K562 (cell line): ENCODE measurements around the gene TBR1. TPM values are rescaled to one million over a fixed set of nuclear protein-coding genes. Genes with fewer than 3 reads are reported as not detected.

Experiments used
- ATAC-seq: fragments of 200-7000 bp; cut with Tn5 transposase; 3 replicates; pipeline ENCODE4 v1.9.1; 2020; ENCODE audit warnings: moderate library complexity
- BruUV-seq: library from RNA; stranded (reverse); fragments of 400-500 nt; replicated peaks from 2 replicates; lab custom pipeline; 2021; lab: Mats Ljungman, UMichigan
- CTCF ChIA-PET: fragments of 300-600 bp; formaldehyde crosslinking; extraction: SDS; loops from one replicate; lab custom pipeline; 2021; ENCODE audit warnings: low intra/inter-chr PET ratio; lab: Yijun Ruan, JAX
- POLR2A ChIA-PET: fragments of 300-600, 350-650 bp; sonication (Branson Sonifier 250); formaldehyde crosslinking; extraction: SDS; loops from one replicate; lab custom pipeline; 2021; ENCODE audit warnings: antibody characterized with exemption, inconsistent platforms; lab: Yijun Ruan, JAX
- DNase-seq, 4 experiments: peaks; one replicate each; pipeline versions ENCODE4 v3.0.0 to v3.0.0-alpha.2; 2011 to 2018; ENCODE audit warnings: low spot score in 3 of 4, mixed read lengths in 3 of 4; ENCODE audit errors: extremely low read depth in 1 of 4
- FAIRE-seq: peaks from 2 replicates; lab custom pipeline; 2011; peaks lifted over from hg19 to GRCh38; lab: Jason Lieb, UNC
- H2AFZ ChIP-seq: 2 replicates; pipeline ENCODE4 v1.6.0; 2011; ENCODE audit warnings: low read depth, low read length, control low read depth, inconsistent platforms
- H3K27ac ChIP-seq: fragments of 200-600 bp; 3 replicates; pipeline ENCODE4 v1.8.0; 2011; ENCODE audit warnings: low read depth, mild to moderate bottlenecking, control low read depth, inconsistent platforms, low read length, moderate library complexity, mixed read lengths; ENCODE audit errors: extremely low read depth
- H3K27me3 ChIP-seq, 2 experiments: fragments of 300-600 bp in 1 of 2; 2 replicates in 1 of 2; 3 replicates in 1 of 2; pipeline versions ENCODE4 v1.6.0 to v1.8.0; 2011; ENCODE audit warnings: inconsistent platforms in 2 of 2, low read length in 2 of 2, mild to moderate bottlenecking in 1 of 2, mixed read lengths in 1 of 2, moderate library complexity in 1 of 2; ENCODE audit not compliant: control insufficient read depth in 2 of 2, insufficient read depth in 2 of 2
- H3K36me3 ChIP-seq: fragments of 300-600 bp; 3 replicates; pipeline ENCODE4 v1.8.0; 2011; ENCODE audit warnings: mild to moderate bottlenecking, low read length, inconsistent platforms; ENCODE audit not compliant: control insufficient read depth, insufficient read depth
- H3K4me1 ChIP-seq, 2 experiments: fragments of 200-600 bp in 1 of 2; replicated peaks in 1 of 2; 2 replicates in 1 of 2; 3 replicates in 1 of 2; pipeline versions ENCODE4 v1.5.1 to v1.8.0; 2011; ENCODE audit warnings: inconsistent platforms in 2 of 2, low read length in 2 of 2, mild to moderate bottlenecking in 1 of 2, mixed read lengths in 1 of 2, moderate library complexity in 1 of 2; ENCODE audit not compliant: control insufficient read depth in 2 of 2, insufficient read depth in 2 of 2
- H3K4me2 ChIP-seq: 2 replicates; pipeline ENCODE4 v1.6.1; 2011; ENCODE audit warnings: low read length, control low read depth, inconsistent platforms, mixed read lengths; ENCODE audit not compliant: insufficient read depth
- H3K4me3 ChIP-seq: fragments of 200-600 bp; sonication (generic), shearing (Covaris generic); 2 replicates; pipeline ENCODE4 v1.5.1; 2016; ENCODE audit warnings: control low read depth, inconsistent platforms
- H3K79me2 ChIP-seq: fragments of 200-600 bp; 3 replicates; pipeline ENCODE4 v1.8.0; 2011; ENCODE audit warnings: low read length, inconsistent platforms; ENCODE audit not compliant: control insufficient read depth, insufficient read depth
- H3K9ac ChIP-seq, 2 experiments: 2 replicates each; pipeline versions ENCODE4 v1.6.0 to v1.6.1; 2011; ENCODE audit warnings: low read depth in 2 of 2, low read length in 2 of 2, control low read depth in 1 of 2, inconsistent platforms in 1 of 2, mild to moderate bottlenecking in 1 of 2, mixed read lengths in 1 of 2; ENCODE audit not compliant: insufficient read depth in 1 of 2
- H3K9me1 ChIP-seq: one replicate; pipeline ENCODE4 v1.6.0; 2011; ENCODE audit warnings: inconsistent platforms, mild to moderate bottlenecking, low read length, moderate library complexity; ENCODE audit not compliant: control insufficient read depth, insufficient read depth
- H3K9me3 ChIP-seq: replicated peaks from 2 replicates; pipeline ENCODE4 v1.5.1; 2011; ENCODE audit warnings: low read depth, low read length, inconsistent platforms; ENCODE audit not compliant: control insufficient read depth, insufficient read depth
- H4K20me1 ChIP-seq: replicated peaks from 2 replicates; pipeline ENCODE4 v1.6.1; 2011; ENCODE audit warnings: low read length, inconsistent platforms, mixed read lengths; ENCODE audit not compliant: control insufficient read depth, insufficient read depth
- BCL6 ChIP-seq: fragments of 250-450 bp; sonication (Bioruptor Pico); IDR thresholded peaks from 2 replicates; pipeline ENCODE4 v1.4.0; 2020
- CUX1 ChIP-seq: fragments of 200-800 bp; sonication (Bioruptor generic); IDR thresholded peaks from 2 replicates; pipeline ENCODE4 v1.6.1; 2016; ENCODE audit warnings: missing genetic modification characterization, missing compliant biosample characterization
- WGBS: fragments of 100-300 bp; shearing (Covaris generic); methylation state at CpG from one replicate; pipeline ENCODE4 v1.1.6; 2016; ENCODE audit warnings: low coverage, mixed read lengths; ENCODE audit not compliant: insufficient coverage; ENCODE audit errors: missing lambda C conversion rate; 5-methylcytosine and 5-hydroxymethylcytosine counted together
- in situ Hi-C: fragments of 300-500 bp; cut with MboI; formaldehyde crosslinking; loops from 4 replicates; pipeline ENCODE4 v1.15.0; 2018; ENCODE audit warnings: inconsistent platforms, mixed read lengths
- intact Hi-C: fragments of 100-400 bp; cut with micrococcal nuclease; formaldehyde crosslinking; loops from 2 replicates; pipeline ENCODE4 v1.14.2; 2022
- polyA plus RNA-seq, 8 experiments: library from polyadenylated mRNA; depleted of rRNA in 4 of 8; stranded (reverse) in 5 of 8; unstranded in 3 of 8; fragments of >200 nt; fragmentation: Nextera tagmentation in 2 of 8; fragmentation: Illumina TruSeq in 1 of 8; extraction: Ambion mirVana in 2 of 8; extraction: Trizol in 1 of 8; gene quantifications; 2 replicates each; pipeline versions ENCODE4 v1.2.1 to v1.2.3, GENCODE V29; 2011 to 2014; ENCODE audit warnings: inconsistent platforms in 1 of 8, missing spikeins in 1 of 8
- total RNA-seq, 7 experiments: library from RNA; depleted of rRNA in 6 of 7; stranded (reverse); fragments of >200 nt in 6 of 7; fragmentation: Illumina TruSeq in 2 of 7; extraction: Trizol in 2 of 7; gene quantifications; 2 replicates each; pipeline versions ENCODE4 v1.2.1 to v1.2.3, GENCODE V29; 2011 to 2021; ENCODE audit warnings: low replicate concordance in 1 of 7

TBR1 gene
- total and polyA plus RNA-seq, 9 of the 15 experiments (the other 6 are each of a cell fraction or from before 2014, with no cell fraction given), result 0.01 to 0.09 TPM; not detected in 7

GRCh38 chr2:161381546-161381945 is 34.6 kb upstream of the TBR1 start:
- H3K4me1 ChIP-seq, result no peaks in the 10 kb centered on the region
- in situ Hi-C loops (no loop called here), intact Hi-C loops (no loop called here)
- WGBS, result 94% methylated on average over 3 of the region's 3 CpGs
- no peak overlapping the region for H2AFZ ChIP-seq
- H3K27me3 ChIP-seq, result no peaks in the 10 kb centered on the region
- no peaks in the 10 kb centered on the region for H3K9me1 ChIP-seq
- H3K4me3 ChIP-seq, result no peak overlapping the region
- ATAC-seq (no peak), FAIRE-seq (no peak), DNase-seq (no peak)
- no peaks in the 10 kb centered on the region for H3K9me3 ChIP-seq
- POLR2A ChIA-PET, result interaction anchor here (0.6 kb wide), 1 partner anchor 8 kb away, joined by 3 read pairs; no protein-coding TSS in a partner anchor
- no peaks in the 10 kb centered on the region for H4K20me1 ChIP-seq
- BruUV-seq, result no TSS peak
- CTCF ChIA-PET, result no interaction called here
- TF ChIP-seq BCL6 (CRISPR knock-in tag) (no peak), CUX1 (CRISPR knock-in tag) (no peak)
- H3K4me2 ChIP-seq, result no peak overlapping the region
- no peak overlapping the region for H3K27ac ChIP-seq
- no peaks in the 10 kb centered on the region; the same call in 2 of the 3 replicates for H3K79me2 ChIP-seq
- H3K9ac ChIP-seq, result no peak overlapping the region
- peaks cover 62% of the 10 kb centered on the region for H3K36me3 ChIP-seq
